ENCODE measurements around the gene EFL1.

The EFL1 gene

DNA sequence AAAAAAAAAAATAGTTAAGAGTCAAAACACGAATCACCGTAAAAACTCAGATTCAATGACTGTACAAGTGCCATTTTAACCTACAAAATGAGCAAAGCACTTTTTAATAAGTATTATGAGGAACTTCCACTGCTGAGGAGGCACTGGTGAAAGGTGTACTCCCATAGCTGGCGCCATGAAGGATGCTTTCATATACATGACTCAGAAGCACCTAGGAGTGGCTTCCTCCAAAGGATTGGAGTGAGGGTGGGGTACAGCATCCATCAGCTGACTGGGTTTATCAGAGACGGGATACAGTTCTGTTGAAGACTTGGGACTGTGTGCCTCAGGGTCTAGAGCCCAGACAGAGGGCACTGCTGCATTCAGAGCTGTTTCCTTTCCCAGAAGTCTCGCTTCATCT lies 155.9 kb downstream of the EFL1 start:
- TF ChIP-seq GATA3 (IDR thresholded peaks at IDR 0.05; ENCODE audit: low read depth, low read length) (no peak), GATA2 (IDR thresholded peaks at IDR 0.05; ENCODE audit: low read depth, low read length) (no peak)

DNA sequence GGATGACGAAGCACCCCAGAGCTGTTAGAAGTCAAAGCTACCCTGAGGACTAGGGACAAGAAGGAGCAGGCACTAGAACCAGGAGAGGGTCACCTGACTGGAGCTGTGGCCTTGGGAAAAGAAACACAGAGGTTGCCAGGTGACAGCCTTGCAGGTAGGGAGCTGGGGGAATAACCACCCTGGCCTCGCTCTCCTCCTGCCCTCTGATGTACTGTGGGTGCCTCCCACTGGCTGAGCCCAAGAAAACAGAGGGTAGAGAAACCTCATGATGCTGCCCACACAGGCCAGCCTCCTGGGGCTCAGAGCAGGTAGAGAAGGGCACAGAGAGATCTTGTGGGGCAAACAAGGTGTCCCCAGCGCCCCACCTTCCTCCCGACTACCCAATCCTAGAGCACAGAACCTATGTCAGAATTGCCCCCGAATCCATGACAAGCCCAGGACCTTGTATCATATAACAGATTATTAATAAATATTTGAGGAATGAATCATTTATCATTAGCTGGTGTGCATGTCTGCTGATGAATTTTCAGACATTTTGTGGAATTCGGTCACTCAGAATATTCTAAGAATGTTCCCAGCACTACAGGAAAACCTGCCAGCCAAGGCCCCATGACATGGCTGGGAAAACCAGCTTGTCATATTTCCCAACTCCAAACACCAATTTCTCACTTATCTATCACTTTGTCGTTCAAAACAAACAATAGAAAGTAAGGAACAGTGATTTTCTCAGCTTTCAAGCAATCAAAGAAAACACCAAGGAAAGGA lies 156.9 kb downstream of the EFL1 start:
- TF ChIP-seq GATA3 (IDR thresholded peaks at IDR 0.05; ENCODE audit: low read depth, low read length) (no peak), GATA2 (IDR thresholded peaks at IDR 0.05; ENCODE audit: low read depth, low read length) (no peak)

DNA sequence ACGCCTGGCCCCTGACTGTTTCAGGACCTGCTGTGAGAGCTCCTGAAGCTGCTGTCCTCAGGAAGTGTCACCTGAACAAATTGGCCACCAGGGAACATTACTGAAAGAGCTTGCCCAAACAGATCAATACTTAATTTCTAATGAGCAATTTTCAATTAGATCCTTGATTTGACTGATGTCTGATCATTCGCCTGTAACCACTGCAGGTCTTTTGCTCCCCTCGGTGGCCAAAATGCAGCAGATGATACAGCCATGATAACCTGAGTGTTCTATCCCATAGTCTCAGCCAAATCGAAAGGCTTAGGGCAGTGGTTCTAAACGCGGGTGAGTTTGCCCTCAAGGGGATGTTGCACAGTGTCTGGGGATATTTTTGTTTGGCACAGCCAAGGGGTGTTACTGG lies 159.1 kb downstream of the EFL1 start:
- TF ChIP-seq GATA2 (IDR thresholded peaks at IDR 0.05; ENCODE audit: low read depth, low read length) = no peak
- no peak for TF ChIP-seq GATA3 (IDR thresholded peaks at IDR 0.05; ENCODE audit: low read depth, low read length)

DNA sequence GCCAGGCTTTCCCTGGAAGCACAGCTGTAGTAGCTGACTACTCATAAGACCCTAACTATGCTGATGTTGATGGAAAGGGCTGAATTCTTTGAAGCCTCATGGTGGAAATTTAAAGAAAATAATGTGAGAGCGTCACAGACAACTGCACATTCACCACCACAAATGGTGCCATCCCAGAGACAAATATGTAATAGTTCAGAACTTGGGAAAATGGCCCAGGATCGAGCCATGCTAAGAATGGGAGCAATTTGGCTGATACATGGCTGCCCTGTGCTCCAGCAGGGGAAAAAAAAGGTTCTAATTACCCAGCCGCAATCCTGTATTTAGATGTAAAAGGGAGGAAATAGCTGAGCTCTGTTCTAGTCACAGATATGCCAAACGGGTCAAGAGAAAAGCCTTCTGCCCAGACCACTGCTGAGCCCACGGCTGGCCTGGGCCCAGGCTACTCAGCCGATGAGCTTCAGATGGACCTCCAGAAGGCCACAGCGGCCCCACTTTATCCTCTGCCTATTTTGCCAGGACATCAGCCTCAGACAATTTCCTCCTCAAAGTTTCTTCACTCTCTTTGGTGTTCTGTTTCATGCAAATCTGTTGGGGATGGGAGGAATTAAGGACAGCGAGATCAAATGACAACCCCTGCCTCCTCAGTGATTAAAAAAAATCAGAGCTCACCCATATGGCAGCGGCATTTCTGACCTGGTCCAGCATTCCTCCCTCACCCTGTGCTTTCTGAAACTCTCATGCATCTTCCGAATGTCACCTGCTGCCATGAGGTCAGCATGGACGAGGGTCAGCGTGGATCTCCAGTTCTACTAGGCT lies 162.2 kb downstream of the EFL1 start:
- TF ChIP-seq GATA2 (IDR thresholded peaks at IDR 0.05; ENCODE audit: low read depth, low read length) (no peak), GATA3 (IDR thresholded peaks at IDR 0.05; ENCODE audit: low read depth, low read length) (no peak)

DNA sequence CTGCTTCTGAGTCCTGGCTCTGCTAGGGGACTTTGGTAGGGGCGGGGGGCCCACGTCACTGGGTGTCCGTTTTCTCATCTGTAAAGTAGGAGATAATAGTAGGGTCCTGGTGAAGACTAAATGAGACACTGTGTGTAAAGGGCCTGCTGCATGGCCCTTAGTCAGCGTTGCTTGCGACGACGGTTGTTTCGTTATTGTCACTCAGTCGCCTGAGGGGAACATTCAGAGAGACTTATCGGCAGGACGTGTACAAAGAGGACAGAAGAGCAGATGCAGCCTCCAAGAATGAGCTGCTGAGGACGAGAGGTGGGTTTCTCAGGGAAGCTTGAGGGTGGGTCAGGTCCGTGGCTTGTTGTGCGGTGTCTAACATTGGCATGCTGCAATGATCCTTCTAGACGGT lies 163.9 kb downstream of the EFL1 start:
- TF ChIP-seq GATA2 (IDR thresholded peaks at IDR 0.05; ENCODE audit: low read depth, low read length) (no peak), GATA3 (IDR thresholded peaks at IDR 0.05; ENCODE audit: low read depth, low read length) (no peak)

DNA sequence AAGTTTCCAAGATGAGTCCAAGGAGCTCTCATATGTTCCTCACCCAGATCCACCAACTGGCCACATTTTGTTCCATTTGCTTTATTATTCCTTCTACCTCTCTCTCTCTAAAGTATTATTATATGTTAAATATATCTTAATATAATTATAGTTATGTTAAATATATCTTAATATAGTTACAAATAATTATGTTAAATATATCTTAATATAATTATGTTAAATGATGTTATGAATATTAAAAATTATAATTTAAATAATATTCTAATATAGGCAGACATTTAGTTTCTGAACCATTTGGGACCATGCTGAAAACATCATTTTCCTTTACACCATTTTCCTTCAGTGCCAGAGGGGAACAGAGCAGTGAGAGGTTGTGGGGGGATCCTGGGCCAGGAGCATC lies 166.7 kb downstream of the EFL1 start:
- TF ChIP-seq GATA3 (IDR thresholded peaks at IDR 0.05; ENCODE audit: low read depth, low read length) (no peak), GATA2 (IDR thresholded peaks at IDR 0.05; ENCODE audit: low read depth, low read length) (no peak)

DNA sequence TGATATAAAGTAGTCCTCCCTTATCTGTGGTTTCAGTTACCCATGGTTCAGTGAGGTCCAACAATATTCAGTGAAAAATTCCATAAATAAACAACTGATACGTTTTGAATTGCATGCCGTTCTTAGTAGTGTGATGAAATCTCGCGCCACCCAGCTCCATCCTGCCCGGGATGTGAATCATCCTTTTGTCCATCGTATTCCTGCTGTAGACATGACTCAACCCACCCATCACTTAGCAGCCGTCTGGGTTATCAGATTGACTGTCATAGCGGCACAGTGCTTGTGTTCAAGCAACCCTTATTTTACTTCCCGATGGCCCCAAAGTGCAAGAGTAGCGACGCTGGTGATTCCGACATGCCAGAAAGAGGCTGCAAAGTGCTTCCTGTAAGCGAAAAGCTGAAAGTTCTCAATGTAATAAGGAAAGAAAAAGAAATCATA lies 168.7 kb downstream of the EFL1 start:
- no peak for TF ChIP-seq GATA3 (IDR thresholded peaks at IDR 0.05; ENCODE audit: low read depth, low read length)
- no peak for TF ChIP-seq GATA2 (IDR thresholded peaks at IDR 0.05; ENCODE audit: low read depth, low read length)

DNA sequence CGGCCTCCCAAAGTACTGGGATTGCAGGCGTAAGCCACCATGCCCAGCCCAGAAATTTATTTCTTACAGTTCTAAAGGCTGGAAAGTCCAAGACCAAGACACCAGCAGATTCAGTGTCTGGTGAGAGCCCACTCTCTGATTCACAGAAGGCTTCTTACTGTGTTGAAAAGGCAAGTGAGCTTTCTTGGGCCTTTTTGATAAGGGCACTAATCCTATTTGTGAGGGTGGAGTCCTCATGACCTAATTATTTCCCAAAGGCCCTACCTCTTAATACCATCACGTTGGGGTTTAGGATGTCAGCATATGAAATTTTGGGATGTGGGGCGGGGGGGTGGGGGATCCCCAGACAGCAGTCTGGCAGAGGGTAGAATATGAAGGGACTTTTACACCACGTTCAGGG lies 169.2 kb downstream of the EFL1 start:
- TF ChIP-seq GATA2 (IDR thresholded peaks at IDR 0.05; ENCODE audit: low read depth, low read length) = no peak
- no peak for TF ChIP-seq GATA3 (IDR thresholded peaks at IDR 0.05; ENCODE audit: low read depth, low read length)

DNA sequence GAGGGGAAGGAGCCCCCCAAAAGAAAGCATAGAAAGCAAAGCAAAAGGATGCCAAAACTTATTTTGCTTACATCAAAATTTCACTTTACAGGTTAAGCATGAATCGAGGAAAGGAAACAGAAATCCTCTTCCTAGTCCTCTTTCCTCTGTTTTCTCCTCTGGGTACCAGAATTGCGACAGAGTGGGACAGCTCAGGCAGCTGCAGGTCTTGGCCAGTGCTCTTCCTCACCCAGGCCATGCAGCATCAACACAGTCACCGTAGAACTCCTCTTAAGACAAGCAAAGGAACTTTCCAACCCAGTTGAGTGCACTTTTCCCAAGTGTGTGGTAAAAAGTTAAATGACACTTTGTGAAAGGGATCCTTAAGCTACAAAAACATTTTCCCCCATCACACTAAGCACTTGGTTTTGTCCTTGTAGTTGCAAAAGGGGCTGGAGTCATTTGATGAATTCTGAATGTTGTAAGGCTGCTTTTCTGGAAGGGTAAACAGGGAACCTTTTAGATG lies 170.8 kb downstream of the EFL1 start:
- TF ChIP-seq GATA3 (IDR thresholded peaks at IDR 0.05; ENCODE audit: low read depth, low read length) (no peak), GATA2 (IDR thresholded peaks at IDR 0.05; ENCODE audit: low read depth, low read length) (no peak)

DNA sequence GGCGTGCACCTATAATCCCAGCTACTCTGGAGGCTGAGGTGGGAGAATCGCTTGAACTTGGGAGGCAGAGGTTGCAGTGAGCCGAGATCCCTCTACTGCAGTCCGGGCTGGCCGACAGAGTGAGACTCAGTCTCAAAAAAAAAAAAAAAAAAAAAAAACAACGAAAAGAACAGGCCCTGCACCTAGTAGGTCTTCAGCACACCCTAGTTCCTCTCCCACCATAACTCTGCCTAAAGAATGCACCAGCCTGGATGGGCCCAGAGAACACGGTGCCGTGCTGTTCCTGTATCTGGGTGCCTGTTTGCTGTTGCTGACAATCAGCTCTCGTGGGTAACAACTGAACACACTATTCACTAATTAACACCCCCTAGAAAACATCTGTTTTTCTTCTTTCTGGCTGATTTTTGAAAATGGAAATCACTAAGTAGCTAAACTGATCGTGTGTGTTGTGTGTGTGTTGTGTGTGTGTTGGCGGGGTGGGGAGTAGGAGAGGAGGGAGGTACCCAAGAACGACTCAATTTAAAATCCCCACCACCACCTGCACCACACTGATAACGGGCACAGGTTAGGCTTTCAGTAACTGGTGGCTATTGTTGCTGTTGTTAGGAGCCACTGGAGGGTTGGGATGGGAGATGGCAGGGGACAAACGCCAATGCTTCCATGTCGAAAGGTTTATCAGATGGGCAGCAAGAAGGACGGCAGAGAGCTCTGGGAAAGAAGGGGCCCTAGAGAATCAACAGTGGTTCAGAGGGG lies 176.1 kb downstream of the EFL1 start:
- no peak for TF ChIP-seq GATA2 (IDR thresholded peaks at IDR 0.05; ENCODE audit: low read depth, low read length)

DNA sequence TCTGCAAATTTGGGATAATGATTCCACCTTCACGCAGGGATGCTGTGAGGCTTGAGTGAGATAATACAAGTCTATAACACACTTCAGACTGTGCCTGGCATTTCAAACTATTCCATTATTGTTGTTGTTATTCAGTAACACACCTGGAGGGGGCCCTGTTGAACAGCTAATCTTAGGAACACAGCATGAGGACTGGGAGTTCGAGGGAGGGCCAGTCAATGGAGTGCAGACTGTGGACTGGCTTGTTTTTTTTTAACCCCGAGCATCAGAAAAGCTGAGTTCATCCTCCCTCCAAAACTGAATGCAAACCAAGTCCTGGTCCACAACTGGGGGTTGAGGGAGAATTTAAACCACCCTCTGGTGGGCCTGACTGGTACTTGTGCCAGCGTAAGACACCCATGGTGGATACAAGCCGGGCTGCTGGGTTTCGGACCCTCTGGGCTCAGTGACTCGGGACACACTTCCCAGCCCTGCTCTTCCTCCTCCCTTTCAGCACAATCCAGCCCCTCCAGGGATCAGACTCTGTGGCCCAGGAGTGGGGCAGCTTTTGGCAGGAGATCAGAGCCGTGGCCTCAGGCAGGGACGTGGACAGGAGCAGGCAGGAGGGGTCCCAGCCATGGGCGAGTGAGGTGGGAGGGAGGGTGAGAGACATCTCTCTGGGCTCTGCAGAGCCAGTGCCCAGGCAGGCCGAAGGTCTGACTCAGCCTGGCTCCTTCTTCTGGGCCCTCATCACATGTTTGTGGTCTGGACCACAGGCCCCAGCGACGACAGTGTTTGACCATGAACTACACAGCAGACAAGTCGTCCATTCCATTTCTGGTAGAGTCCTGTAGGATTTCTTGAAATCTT lies 180.4 kb downstream of the EFL1 start:
- no peak for TF ChIP-seq GATA3 (IDR thresholded peaks at IDR 0.05; ENCODE audit: low read depth, low read length)
- no peak for TF ChIP-seq GATA2 (IDR thresholded peaks at IDR 0.05; ENCODE audit: low read depth, low read length)

DNA sequence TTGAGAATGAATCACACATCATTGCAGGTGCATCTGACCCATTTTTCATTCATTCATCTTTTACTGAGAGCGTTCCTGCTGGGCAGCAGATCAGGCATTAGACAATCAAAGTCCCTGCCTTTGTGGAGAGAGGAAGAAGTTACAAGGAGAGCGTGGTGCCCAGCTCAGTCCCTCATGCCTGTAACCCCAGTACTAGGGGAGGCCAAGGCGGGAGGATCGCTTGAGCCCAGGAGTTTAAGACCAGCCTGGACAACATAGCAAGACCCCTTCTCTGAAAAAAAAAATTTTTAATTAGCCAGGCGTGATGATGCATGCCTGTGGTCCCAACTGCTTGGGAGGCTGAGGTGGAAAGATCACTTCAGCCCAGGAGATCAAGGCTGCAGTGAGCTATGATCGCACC lies 181.8 kb downstream of the EFL1 start:
- no peak for TF ChIP-seq GATA3 (IDR thresholded peaks at IDR 0.05; ENCODE audit: low read depth, low read length)
- no peak for TF ChIP-seq GATA2 (IDR thresholded peaks at IDR 0.05; ENCODE audit: low read depth, low read length)
